GM21423 (cell line): Measurements from ENCODE around the gene LRIT2.

Experiments
- ATAC-seq: cut with Tn5 transposase; IDR thresholded peaks from one replicate; pipeline ENCODE4 v1.9.1; 2021; ENCODE audit warnings: mild to moderate bottlenecking, moderate library complexity; ENCODE audit not compliant: unreplicated experiment

LRIT2 gene, protein sequence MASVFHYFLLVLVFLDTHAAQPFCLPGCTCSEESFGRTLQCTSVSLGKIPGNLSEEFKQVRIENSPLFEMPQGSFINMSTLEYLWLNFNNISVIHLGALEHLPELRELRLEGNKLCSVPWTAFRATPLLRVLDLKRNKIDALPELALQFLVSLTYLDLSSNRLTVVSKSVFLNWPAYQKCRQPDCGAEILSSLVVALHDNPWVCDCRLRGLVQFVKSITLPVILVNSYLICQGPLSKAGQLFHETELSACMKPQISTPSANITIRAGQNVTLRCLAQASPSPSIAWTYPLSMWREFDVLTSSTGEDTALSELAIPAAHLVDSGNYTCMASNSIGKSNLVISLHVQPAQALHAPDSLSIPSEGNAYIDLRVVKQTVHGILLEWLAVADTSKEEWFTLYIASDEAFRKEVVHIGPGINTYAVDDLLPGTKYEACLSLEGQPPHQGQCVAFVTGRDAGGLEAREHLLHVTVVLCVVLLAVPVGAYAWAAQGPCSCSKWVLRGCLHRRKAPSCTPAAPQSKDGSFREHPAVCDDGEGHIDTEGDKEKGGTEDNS

GRCh38 chr10:84225427-84226173 lies at the start of gene LRIT2:
Gene LRIT2, minus strand, starts transcription at chr10:84225544. Its CDS starts 24 bp downstream, at chr10:84225520.
- ATAC-seq, result no peak

GRCh38 chr10:84270708-84271107 lies 45.4 kb upstream of the LRIT2 start:
- no peak for ATAC-seq

- ATAC-seq, result no peak
Observed at GRCh38 chr10:84269773-84270172, 44.4 kb upstream of the LRIT2 start.

- no peak for ATAC-seq
Observed at GRCh38 chr10:84269162-84269561, 43.8 kb upstream of the LRIT2 start.

DNA sequence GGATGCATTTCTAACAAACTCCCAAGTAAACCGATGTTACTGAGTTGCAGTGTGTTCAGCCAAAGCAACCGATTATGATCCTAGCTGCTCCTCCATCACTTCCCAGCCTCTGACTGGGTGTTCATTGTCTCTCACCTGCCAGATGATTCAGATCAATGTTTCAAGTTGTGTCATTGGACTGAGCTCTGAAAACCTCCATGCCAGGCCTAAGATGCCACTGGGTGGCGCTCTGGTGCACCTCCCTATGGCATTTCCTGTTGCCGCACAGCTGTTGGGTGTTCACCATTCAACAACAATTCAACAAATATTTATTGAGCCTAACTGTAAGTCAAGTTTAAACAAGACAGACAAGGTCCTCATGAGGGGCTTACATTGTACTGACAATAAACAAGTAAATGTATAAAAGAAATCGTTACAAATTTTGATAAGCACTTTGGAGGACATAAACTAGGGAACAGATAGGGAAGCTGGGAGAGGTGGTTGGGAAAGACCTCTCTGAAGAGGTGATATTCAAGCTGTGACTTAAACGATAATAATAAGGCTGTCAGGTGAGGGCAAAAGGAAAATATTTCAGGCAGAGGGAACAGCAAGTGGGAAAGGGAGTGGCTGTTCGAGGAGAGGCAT lies 42.3 kb upstream of the LRIT2 start:
- ATAC-seq, result no peak

DNA sequence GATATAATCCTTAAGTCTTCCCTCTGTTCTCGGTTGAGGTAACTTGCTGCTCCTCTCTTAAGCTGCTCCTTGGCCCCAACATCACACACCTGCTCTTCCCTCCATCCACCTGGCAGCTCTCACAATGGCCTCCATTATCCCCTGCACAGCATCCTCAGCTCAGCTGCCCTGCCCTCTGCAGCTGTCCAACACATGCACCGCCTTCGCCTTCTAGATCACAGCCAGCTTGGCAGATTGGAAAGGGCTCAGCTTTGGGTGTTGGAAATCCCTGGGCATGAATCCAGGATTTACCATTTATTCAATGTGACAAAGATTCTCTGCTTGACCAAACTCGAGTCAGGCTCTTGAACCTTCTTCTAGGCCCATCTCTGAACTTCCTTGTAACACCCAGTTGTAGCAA lies 40.1 kb upstream of the LRIT2 start:
- ATAC-seq, result no peak

DNA sequence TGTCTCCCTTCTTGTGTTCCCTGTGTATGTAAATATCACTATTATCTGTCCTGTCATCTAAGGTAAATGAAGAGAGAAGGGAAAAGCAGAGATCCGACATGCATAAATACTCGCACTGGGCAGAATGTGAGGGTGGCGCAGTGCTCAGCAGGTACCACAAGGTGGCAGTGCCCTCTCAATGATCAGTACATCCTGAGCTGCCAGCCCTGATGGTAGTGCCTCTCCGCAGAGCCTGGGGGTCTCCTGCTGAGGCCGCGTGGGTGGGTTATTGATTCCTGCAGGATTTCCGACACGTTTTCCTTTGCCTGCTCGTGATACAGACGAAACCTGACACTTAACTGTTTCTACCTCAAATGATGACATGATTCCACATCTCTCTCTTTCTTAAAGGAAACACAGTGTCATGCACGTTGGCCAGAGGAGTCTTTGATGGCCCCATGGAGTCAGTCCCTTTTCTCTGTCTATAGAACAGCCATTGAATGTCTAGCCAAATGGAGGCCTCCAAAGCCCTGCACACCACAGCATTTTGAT lies 39.3 kb upstream of the LRIT2 start:
- ATAC-seq, result peak; percentile 92

DNA sequence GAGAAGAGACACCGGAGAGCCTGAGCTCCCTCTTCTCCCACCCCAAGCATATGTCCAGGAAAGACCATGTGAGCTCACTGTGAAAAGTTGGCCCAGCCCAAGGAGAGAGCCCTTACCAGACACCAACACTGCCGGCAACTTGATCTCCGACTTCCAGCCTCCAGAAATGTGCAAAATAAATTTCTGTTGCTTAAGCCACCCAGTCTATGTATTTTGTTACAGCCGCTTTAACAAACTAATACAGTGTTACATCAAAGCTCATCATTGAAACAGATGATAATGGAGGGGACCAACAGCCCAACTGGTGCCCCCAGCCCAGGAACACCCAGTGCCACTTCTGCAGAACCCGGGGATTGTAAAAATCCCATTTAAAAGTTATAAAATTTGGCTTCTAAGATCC lies 38.4 kb upstream of the LRIT2 start:
- ATAC-seq, result no peak

DNA sequence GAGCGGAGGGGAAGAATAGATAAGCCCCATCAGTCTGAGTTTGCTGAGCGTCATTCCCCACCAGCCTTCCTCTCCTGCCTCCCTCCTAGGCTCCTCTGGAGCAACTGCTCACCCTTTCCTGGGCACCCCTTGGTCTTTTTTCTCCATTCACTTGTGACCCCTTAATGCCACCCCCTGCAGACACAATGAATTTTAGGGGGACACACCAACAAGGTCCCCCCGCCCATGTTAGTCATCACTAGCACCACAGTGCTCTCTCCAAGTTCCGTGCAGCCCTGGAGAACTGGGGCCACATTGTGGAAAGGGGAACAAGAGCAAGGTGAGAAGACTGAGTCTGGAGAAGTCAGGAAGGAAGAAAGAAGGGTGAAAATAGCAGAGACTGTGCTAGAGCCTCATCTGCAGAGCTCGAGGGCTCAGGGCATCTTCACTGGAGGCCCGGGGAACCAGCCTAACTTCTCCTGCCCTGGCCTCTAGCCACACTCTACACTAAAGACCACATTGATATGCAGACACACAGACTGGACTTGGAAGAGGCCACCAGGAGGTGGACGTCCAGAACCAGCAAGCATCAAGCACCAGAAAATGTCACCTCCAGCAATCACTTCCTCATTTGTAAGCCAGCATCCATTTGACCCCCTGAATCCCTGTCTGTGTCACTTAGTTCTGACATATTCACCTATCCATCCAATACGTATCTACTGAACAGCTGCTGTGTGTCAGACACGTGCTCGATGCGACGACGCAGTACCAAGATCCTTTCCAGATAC lies 37.0 kb upstream of the LRIT2 start:
- no peak for ATAC-seq

GRCh38 chr10:84261236-84261915 lies 36.0 kb upstream of the LRIT2 start:
- no peak for ATAC-seq

DNA sequence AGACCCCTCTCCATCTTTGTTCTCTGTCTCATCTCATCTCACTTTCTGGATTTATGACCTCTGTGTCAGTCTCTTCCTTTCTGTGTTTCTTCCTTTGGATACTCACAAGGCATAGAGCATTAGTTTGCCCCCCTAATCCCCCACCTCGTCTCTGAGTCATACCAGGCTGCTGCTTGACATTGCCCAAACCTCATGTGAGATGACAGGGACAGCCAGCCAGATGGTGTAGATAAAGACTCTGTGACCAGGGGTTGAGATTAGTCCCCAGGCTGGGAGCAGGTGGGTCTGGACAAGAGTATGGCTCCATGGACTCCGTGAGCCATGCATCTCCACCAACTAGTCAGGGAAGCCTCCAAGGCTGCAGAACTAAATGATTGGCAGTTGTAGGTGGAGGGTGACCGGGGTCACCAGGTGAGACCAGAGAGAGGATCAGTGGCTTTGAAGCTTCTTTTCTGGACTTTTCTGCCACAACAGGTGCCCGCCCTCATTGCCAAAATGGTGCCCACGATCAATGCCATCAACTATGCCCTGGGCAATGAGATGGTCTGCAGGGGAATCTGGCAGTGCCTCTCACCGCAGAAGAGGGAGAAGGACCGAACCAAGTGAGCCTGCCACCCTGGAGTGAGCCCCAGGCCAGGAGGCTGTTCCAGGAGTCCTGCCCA lies 32.8 kb upstream of the LRIT2 start:
- no peak for ATAC-seq

DNA sequence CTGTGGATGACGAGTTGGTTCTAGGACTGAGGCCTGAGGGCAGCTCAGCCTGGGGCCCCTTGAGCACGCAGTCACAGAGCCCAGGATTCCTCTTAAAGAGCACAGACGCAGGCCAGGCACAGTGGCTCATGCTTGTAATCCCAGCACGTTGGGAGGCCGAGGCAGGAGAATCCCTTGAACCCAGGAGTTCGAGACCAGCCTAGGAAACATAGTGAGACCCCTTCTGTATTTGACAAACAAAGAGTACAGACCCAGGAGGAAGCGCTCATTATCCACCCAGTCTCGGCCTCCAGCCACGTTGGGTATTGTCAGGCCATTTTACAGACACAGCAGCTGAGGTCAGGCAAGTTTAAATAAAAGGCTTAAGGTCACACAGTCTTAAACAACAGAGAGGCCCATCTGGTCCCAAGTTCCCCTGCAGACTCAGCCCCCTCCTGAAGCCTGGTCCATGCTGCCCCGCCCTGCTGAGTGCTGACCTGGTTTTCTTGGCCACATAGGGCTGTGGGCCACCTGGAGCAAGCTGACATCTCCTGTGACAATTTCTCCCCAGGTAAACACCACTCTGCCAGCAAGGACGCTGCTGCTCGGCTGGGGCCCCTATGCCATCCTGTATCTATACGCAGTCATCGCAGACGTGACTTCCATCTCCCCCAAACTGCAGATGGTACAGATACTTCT lies 32.1 kb upstream of the LRIT2 start:
- no peak for ATAC-seq

DNA sequence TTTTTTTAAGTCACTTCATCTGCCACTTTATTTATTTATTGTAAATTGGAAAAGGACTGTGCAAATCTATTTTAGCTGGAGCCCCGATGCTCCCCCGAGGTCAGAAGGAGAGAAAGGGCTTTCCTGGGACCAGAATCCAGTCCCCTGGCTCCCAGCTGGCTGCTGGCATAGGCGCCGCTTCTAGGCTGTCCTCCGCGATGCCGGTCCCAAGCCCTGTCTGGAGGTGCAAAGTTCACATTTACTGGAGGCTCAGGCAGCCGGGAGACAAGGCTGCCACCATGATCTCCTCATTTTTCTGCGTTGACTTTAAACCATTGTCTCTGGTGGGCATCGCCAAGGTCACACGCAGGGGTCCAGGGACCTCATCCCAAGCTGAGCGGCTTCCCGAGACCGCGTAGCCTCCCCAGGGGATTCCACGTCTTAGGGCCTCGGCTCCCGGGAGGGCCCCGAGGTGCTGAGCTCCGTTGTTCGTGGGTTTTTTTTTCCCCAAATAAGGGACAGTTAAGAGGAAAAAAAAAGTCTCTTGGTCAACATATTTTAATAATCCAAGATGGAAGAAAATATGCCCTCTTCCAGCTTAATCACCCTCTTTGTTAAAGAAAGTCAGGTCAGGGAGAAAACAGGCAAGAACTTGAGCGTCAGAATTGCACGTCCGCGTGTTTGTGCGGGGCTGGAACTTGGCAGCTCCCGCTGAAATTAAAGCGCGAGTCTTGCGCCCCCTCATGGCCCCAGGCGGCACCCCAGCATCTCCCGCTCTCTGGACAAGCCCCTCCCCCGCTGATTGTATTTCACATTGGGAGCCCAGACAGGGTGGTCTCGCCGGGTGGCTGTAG lies 31.4 kb upstream of the LRIT2 start:
- ATAC-seq, result no peak

DNA sequence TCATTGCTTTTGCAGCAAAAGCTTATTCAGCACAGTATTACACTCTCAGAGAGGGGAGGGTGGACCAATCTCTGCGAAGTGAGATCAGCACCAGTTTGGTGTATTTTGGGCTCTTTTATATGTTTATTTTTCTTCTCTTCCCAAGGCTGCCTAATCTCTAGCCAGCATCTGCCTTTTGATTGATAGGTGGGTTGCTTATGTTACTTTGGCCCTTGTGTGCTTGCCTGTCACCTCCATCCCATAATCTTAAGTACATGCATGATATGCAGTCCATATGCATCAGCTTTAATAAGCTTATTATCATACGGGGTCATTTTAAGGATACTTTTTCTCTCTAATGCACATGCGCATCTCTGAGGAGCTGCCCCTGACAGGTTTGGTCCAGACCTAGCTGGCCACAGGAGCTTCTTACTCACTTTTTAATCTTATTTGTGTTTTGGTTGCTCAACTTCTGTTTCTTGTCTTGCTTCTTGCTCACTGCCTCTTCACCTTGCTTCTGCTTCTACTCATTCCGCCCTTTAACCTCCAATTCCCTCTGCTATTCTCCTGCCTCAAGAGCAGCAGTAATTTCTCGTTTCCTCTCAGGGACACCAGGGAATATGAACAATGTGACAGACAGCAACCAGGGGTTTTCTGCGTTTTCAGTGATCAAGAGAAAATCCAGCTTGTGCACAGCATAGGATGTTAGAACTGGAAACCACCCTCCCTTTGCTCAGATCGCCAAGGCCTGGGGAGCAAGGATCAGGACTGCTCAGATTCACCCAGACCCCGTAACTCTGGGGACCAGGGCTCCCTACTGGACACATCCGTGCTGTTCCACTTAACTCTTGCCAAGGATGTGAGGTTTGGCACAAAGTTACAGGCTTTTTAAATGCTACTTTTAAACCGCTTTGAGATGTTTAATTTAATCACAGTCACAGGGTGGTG lies 29.5 kb upstream of the LRIT2 start:
- no peak for ATAC-seq

- no peak for ATAC-seq
Observed at GRCh38 chr10:84248794-84249193, 23.4 kb upstream of the LRIT2 start.

GRCh38 chr10:84247496-84247895 lies 22.2 kb upstream of the LRIT2 start:
- ATAC-seq, result no peak
